Endothelial cell of umbilical vein (primary cell): ENCODE results near the gene EPN2.

Experiments used
- POLR2A ChIP-seq: IDR thresholded peaks from 2 replicates; pipeline ENCODE4 v1.6.1; 2012; ENCODE audit warnings: low read depth, mild to moderate bottlenecking, control low read depth, low read length
- TF ChIP-seq, protein P1 (sequence below), 2 donors: IDR thresholded peaks; 1 replicate in 1 of 2; 2 replicates in 1 of 2; pipeline ENCODE4 v1.5.1; 2011; ENCODE audit warnings: low read length in 2 of 2, mild to moderate bottlenecking in 2 of 2, moderate library complexity in 2 of 2, control low read depth in 1 of 2, inconsistent platforms in 1 of 2, low read depth in 1 of 2; ENCODE audit not compliant: insufficient read depth in 1 of 2; ENCODE audit errors: extremely low read depth in 1 of 2

GRCh38 chr17:19320876-19321275 lies 83.7 kb downstream of the EPN2 start:
- TF ChIP-seq POLR2A: no peak
- TF ChIP-seq, protein P1, sequence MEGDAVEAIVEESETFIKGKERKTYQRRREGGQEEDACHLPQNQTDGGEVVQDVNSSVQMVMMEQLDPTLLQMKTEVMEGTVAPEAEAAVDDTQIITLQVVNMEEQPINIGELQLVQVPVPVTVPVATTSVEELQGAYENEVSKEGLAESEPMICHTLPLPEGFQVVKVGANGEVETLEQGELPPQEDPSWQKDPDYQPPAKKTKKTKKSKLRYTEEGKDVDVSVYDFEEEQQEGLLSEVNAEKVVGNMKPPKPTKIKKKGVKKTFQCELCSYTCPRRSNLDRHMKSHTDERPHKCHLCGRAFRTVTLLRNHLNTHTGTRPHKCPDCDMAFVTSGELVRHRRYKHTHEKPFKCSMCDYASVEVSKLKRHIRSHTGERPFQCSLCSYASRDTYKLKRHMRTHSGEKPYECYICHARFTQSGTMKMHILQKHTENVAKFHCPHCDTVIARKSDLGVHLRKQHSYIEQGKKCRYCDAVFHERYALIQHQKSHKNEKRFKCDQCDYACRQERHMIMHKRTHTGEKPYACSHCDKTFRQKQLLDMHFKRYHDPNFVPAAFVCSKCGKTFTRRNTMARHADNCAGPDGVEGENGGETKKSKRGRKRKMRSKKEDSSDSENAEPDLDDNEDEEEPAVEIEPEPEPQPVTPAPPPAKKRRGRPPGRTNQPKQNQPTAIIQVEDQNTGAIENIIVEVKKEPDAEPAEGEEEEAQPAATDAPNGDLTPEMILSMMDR (IDR thresholded peaks at IDR 0.05; ENCODE audit: extremely low read depth in 1 of 2, insufficient read depth in 1 of 2, low read depth in 1 of 2, low read length in 2 of 2): no peak
